Measurements from ENCODE around the gene DROSHA. TPM values are rescaled to one million over a fixed set of nuclear protein-coding genes. Genes with fewer than 3 reads are reported as not detected.

DROSHA gene
- total RNA-seq, 1 donor from 2014 or later = 68.8 TPM

DNA sequence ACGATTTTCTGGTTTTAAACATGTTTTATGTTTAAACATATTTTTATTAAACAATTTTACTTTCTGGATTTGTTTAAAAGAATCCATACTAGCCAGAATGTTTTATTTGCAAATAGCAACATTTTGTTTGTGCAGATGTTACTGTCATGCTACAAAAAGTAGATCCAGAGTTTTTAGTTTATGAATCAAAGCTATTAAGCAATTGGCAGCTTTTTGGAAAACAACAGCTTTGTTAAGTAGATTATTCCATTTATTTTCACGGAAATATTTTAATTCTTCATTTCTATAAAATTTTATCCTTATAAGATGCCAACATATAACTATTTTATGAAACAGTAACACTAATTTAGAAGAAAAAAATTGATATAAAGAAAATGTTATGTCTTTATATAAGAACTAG, 60.9 kb downstream of the DROSHA start:
- intact Hi-C loops (cut with micrococcal nuclease) = no loop called here

DNA sequence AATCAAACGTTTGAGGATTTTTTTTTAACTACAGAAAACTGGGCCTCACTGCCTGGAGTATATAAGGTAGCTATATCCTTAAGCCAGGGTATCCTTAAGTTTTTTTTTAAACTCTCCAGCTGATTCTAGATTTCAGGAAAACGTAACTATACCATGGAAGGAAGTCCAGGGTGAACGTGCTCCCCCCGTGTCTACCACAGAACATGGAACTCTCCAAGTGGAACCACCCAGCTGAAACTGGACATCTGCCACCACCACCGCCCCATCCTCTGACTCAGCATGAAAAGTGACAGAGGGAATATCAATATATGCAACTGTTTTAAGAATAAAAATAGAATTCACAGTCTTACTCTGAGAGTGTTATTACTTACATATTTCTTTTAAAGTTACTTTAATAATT, 61.3 kb downstream of the DROSHA start:
- intact Hi-C loops (cut with micrococcal nuclease) = no loop called here

DNA sequence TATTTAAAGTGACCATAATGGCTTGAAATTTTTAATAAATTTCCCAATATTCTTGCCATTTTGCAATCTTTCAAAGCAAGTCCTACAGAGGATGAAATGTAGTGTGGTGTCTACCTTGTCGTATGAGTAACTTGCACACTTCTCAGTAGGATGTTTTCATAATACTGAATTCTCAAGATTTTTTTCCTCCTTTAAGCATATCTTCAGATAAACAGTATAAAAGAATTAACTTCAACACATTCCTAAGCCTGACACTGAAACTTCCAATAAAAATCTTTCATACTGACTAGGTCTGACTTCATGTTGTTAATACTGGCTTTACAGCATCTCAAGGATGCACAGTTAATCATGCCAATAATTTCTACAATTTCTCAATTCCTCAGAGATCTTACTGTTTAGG, 62.0 kb downstream of the DROSHA start:
- intact Hi-C loops (cut with micrococcal nuclease) = no loop called here

DNA sequence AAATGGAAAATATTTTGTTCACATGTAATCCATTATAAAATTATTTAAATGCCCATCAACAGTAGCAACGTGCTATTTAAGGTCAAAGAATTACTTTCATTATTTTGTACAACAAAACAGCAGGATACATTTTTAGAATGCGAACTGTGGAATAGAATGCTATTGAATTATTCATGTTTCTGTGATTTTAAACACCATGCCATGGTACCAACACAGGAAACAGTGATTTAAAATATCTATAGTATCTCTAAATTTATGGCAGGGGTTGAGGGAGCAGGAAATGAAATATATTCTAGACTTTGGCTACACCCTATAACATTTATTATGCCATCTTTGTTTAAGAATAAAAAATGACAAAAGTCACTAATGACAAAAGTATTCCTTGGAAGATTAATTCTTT, 62.4 kb downstream of the DROSHA start:
- intact Hi-C loops (cut with micrococcal nuclease) = no loop called here

DNA sequence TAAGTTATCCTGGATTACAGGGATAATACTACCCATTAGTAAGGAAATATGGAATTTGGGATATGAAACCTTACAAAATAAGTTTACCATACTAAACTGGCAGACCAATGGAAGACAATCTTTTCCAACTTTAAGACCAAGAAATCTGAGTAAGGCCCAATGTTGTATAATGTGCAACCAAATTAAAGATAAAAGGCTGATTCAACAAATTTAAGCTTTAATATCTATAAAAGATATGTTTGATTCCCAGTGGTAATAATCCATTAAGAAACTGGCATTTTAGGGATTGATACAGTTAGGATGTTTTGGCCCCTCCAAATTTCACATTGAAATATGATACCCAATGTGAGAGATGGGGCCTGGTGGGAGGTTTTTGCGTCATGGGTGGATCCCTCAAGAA, 66.6 kb downstream of the DROSHA start:
- intact Hi-C loops (cut with micrococcal nuclease) = no loop called here

DNA sequence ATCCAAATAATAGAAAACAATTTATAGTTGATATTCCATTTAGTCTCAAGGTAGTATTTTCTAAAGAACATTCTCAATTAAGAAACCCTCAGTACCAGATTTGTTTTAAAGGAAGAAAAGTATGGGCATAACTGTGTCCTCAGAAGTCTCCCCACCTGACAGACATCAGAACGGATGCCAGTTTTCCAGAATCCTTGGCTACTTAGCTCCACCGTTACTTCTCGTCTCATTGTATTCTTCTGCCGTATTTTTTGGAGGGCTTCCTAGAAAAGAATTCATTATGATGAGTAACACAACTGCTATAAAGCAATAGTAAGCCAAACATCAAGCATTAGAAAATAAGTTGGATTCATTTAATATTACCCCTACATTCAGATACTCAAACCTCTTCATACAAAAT, 67.8 kb downstream of the DROSHA start:
- intact Hi-C loops (cut with micrococcal nuclease) = no loop called here

DNA sequence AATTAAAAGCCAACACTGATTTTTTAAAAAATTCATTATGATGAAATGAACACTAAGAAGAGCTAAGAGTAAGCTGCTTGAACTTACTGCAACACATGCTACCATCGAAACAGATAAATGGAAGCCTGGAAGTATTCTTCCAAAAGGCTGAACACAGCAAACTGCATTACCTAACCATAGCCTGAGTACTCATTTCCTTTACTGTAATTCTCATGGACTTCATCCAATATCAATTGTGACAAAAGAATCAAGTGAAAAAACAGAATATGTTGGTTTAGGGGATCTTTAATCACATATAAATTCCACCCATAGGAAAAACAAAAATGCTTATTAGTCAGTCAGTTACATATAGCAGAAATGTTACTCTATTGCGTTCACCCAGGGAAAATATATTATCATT, 68.5 kb downstream of the DROSHA start:
- intact Hi-C loops (cut with micrococcal nuclease) = no loop called here

DNA sequence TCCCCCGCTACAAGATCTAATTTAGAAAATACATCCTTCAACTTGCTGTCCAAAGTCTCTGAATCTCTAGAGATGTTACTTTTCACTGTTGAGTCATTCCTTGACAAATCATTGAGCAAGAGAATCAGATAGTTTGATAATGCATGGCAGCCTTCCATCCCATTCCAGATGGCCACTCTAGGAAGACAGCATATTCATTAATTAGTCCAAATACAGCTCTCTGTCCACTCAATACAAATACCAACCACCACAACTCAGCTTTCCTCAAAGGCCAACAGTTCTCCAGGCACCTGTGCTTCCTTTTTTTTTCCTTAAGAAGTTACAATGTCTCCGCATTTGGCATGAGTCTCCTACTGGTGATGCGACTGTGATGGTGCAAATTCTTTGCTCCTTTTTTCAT, 72.3 kb downstream of the DROSHA start:
- intact Hi-C loops (cut with micrococcal nuclease) = no loop called here

DNA sequence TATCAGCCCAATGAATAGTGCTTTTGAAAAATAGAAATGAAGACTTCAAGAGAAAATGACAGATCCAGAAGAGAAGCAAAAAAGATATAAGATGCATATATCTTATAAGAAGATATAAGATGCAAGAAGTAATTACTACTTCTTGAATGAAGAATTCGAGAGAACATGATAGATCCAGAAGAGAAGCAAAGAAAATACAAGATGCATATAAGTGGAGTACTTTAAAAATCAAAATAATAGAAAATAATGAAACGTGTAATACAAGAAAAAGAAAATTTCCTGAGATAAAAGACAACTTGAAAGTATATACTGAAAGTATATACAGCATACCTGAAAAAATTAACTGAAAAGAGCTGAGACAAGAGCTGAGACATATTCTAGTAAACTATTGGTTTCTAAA, 76.7 kb downstream of the DROSHA start:
- intact Hi-C loops (cut with micrococcal nuclease) = no loop called here

DNA sequence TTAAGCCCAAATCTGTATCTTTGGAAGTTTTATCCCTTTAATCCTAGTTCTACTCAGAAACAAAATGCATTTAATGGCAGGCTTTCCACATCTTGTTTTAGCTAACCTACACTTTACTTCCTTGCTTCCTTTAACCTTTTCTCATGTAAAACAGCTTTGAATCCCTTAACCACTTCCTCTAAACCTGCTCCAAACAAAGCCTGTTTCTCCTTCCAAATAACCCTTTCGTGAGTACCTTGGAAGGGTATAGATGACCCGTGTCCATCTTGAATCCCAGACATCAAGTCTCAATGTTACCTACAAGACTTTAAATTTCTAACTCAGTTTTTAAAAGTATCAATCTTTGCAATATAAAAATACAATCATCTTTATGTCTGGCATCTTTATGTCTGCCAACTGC, 78.4 kb downstream of the DROSHA start:
- intact Hi-C loops (cut with micrococcal nuclease) = no loop called here

DNA sequence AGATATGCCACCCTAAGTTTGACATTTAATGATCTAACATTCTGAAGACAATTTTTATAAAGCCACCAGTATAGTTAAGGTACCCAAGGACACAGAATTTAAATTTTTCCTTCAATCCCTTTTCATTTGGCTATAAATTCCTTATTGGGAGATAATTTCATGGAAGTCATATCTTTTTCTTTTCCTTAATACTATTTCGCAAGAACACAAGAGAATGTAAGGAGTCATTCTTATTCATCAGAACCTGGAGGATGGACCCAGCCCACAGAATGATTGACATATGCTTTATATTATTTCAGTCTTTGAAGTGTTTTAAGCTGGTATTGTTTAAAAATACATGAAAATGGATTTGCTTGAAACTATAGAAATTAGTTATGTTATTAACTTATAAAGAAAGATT, 79.6 kb downstream of the DROSHA start:
- intact Hi-C loops (cut with micrococcal nuclease) = no loop called here

DNA sequence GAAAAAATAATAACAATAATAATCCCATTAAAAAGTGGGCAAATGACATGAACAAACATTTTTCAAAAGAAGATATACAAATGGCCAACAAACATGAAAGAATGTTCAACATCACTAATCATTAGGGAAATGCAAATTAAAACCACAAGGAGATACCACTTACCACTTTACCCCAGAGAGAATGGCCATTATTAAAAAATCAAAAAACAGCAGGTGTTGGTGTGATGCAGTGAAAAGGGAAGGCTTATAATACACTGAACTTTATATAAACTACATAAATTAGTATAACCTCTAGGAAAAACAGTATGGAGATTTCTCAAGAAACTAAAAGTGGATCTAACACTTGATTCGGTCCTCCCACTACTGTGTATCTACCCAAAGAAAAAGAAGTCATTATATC, 81.9 kb downstream of the DROSHA start:
- intact Hi-C loops (cut with micrococcal nuclease) = no loop called here

DNA sequence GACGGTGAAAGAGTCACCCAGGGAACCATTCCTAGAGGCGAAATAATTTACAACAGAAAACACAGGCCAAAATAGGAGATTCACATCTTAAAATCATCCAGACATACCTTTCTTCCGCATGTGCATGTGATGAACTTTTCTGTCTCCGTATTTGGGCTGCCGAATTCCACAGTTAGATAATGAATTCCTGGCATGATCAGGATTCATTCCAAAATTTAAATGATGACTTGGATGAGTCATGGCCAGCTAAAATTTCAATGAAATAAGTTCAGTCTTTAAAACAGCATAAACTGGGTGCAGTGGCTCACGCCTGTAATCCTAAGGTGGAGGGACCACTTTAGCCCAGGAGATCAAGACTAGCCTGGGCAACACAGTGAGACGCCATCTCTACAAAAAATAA, 82.7 kb downstream of the DROSHA start:
- intact Hi-C loops (cut with micrococcal nuclease) = no loop called here

DNA sequence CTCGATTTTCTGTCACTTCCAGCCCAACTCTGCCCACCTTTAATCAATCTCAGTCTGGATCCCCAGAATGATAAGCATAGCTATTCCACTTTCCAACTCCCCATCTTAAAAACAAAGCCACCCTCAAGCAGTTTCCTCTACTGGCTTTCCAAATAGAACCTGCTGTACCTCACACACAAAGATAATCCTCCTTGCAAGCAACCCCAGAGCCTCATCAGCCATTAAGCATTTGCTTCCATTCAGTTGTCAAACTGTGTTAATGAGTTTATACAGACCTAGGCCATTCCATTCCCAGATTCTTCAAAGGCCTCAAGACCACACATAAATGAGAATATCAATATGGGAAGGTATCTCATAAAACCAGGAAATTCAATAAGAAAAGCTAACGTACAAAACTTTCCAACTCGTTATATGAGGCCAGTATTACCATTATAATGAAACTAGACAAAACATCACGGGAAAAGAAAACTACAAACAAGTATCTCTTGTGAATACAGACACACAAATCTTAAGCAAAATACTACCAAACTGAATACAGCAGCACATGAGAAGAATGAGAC, 86.8 kb downstream of the DROSHA start:
- intact Hi-C loops (cut with micrococcal nuclease) = no loop called here

DNA sequence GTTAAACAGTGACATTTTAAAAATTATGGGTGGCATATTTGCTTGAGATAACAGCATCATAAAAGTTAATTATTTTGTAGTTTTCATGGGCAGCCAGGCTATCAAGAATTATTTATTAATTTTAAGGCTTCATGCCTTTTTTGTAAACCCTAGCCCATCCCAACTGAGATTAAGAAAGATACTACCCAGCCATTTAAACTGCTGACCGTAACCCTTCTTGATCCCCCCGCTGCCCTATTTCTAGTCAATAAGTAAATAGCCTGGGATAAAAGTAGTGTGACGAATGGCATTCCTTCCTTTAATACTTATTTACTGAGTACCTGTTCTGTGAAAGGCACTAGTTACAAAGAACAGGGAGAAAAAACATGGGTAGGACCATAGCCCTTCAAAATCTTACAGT, 88.3 kb downstream of the DROSHA start:
- intact Hi-C loops (cut with micrococcal nuclease) = no loop called here

DNA sequence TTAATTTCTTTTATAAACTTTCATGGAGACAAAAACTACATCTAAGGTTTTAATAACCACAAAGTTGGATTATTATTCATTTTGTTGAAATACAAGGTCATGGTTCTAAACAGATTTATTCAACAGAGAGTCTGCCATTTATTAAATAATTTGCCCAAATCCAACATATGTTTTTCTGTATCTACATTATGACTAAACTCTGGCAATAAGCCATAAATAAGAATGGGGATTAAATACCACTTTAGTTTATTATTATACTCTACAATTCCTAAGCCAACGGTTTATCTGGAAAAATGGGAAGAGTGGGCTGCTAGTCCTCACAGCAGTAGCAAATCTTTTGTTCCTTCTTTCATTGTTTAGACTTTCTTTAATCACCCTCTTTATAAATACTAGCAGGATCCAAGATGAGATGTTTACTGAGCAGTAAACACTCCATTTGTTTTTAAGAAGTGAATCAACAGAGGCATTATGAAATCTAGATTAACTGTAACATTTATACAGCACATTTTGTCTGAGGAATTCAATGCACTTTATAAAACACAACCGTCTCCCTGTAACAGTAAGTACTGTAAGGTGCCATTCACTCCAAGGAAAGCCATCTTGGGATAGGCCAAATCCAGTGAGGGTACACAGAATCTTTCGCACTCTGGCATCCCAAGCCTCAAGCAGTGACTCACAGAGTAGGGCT, 89.7 kb downstream of the DROSHA start:
- intact Hi-C loops (cut with micrococcal nuclease) = no loop called here

DNA sequence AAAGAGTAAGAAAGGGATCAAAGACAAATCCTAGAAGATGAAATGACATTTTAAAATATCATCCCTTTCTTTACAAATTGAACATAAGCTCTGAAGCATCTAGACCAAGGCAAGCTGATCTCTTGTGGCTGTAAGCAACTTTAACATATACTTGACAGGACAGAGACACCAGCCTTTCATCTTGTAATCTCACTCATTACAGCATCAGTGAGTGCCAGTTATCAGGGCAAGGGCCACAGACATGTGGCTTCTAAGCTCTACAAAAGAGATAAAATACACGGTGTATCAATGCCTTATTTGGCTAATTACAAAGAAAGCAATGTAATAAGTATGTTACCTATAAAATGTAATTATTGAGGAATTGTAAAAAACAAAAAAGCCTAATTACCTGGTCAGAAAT, 95.0 kb downstream of the DROSHA start:
- intact Hi-C loops (cut with micrococcal nuclease) = no loop called here

DNA sequence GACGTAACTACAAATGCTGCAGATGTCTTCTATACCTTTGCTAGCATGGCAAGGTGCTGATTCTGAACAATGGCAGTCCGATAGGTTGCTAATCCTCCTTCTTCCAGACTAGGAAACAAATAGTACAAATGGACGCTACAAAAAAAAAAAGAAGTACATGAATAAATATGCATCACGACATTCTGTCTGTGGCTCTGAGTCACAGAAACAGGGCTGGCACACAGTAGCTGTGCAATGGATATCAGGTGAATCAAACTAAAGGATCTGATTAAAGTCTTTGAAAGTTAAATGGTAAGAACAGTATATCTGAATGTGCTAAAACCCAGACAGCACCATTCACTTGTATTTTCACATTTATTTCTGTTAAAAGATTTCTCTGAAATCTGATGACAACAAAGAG, 96.2 kb downstream of the DROSHA start:
- intact Hi-C loops (cut with micrococcal nuclease) = no loop called here

DNA sequence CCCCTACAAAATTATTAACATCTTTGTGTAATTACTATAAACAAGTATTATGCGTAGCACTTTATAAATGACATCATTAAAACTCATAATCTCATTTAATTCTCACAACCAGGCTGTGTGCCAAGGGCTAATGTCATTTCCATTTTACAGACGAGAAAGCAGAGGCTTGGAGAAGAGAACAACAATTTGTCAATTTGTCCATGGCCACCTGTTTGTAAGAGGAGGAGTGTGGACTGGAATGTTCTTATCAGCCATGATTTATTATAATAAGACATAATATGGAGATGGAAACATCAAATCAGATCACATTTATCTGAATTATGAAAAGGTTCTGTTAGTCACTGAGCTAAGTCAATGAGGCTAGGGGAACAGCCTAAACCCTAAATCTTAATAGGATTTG, 97.0 kb downstream of the DROSHA start:
- intact Hi-C loops (cut with micrococcal nuclease) = no loop called here

DNA sequence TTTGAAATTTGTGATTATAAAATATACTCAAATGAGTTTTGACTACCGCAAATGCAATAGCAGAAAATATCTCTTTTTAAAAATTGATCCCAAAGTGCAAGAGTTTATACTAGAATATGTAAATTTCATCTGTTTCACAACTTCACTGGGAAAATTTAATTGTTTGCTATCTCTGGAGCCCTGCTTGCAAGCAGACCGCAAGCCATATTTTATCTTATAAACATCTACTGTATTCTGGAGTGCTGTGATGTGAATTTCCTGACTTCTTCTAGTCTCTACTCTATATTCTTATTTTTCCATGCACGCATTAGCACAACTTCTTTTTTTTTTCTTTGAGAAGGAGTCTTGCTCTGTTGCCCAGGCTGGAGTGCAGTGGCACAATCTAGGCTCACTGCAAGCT, 98.7 kb downstream of the DROSHA start:
- intact Hi-C loops (cut with micrococcal nuclease) = no loop called here

DNA sequence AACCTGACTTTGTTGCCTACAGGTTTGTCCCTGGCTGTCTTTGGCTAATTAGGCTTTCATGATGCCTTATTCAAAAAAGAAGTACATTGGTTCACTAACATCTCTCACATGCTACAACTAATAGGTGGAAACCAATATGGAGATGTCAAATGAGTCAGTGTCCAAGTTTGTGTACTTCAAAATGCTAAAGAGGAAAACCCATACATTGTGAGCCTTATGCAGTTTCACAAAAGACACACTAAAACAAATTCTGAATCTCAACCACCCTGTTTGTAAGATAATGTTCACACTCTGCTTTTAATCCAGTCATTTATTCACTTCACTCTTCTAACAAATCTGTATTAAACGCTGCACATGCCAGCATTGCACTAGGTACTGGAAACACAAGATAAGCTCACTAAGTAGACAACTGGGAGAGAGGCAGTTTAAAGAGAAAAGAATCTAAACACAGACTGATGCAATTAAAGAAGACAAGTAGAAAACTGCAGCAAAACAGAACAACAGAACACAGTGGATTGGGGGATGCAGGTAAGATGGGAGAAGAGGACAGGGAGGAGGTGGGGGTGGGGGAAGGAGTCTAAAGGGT, 104.1 kb downstream of the DROSHA start:
- intact Hi-C loops (cut with micrococcal nuclease) = no loop called here

DNA sequence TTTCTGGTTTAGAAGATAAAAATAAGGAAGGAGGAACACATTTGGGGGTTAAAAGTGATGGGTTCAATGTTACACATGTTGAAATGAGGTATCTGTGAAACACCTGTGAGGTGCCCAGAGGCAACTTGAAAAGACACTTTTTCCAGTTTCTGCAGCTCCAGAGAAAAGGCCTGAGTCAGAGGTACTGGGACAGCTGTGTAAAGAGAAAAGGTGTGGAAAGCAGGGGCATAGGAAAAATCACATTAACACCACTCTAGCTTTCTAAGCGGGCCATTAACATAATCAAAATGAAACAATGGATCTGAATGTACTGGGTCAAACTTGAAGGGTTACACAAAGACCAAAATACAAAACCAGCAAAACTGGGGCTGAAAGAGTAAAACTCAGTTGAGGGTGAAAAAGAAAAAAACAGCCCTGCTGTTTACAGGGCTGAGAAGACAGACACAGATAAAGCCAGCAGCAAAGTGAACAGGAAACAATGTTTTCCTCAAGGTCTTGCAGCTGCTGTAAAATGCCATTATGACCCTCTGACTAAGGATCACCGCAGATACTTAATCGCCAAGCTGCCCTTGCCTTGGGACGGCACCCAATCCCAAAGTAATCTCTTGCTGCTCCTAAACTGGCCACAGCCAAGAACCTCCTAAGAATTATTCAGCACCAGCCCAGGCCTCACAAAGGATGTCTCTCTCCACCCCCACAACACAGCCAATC, 104.7 kb downstream of the DROSHA start:
- intact Hi-C loops (cut with micrococcal nuclease) = no loop called here
